ENCODE data around the gene CDKL2.
A peak's percentile ranks its signal among the peaks of the same experiment; 100 is the strongest.
"Not testable (repeated sequence)": the region's sequence is repeated elsewhere in the genome, so short reads cannot be mapped to it uniquely, and the experiment has no call there.

Gene CDKL2

GRCh38 chr4:75630174-75630936 is at the start of gene CDKL2:
Gene CDKL2 (minus strand): TSS chr4:75630528. CDS start chr4:75625988, 4,540 bp downstream.
- DNase-seq: peak; percentile 97

- DNase-seq: no peak
Observed at GRCh38 chr4:75678965-75679364, 48.6 kb upstream of the CDKL2 start.

GRCh38 chr4:75678473-75678872 is 48.1 kb upstream of the CDKL2 start:
- DNase-seq: no peak

- DNase-seq: peak; percentile 47
Observed at GRCh38 chr4:75675004-75675531, 44.7 kb upstream of the CDKL2 start.

- DNase-seq: no peak
Observed at GRCh38 chr4:75673959-75674328, 43.6 kb upstream of the CDKL2 start.

GRCh38 chr4:75673027-75673958 is 43.0 kb upstream of the CDKL2 start, which contains the start of gene G3BP2:
Gene G3BP2 (minus strand): TSS chr4:75673411. CDS start chr4:75662025, 11,386 bp downstream.
- DNase-seq: peak; percentile 99

- DNase-seq: peak; percentile 69
Observed at GRCh38 chr4:75672461-75673026, 42.2 kb upstream of the CDKL2 start.

- DNase-seq: no peak
Observed at GRCh38 chr4:75671802-75672421, 41.6 kb upstream of the CDKL2 start.

- no peak for DNase-seq
Observed at GRCh38 chr4:75668596-75668995, 38.3 kb upstream of the CDKL2 start.

GRCh38 chr4:75667636-75668035 is 37.3 kb upstream of the CDKL2 start:
- DNase-seq: not testable (repeated sequence)

- DNase-seq: no peak
Observed at GRCh38 chr4:75666299-75666698, 36.0 kb upstream of the CDKL2 start.

GRCh38 chr4:75664604-75665003 is 34.3 kb upstream of the CDKL2 start:
- not testable (repeated sequence) for DNase-seq

GRCh38 chr4:75662626-75663025 is 32.3 kb upstream of the CDKL2 start:
- no peak for DNase-seq

GRCh38 chr4:75660491-75660890 is 30.2 kb upstream of the CDKL2 start:
- DNase-seq: no peak

- no peak for DNase-seq
Observed at GRCh38 chr4:75659512-75660031, 29.2 kb upstream of the CDKL2 start.

- no peak for DNase-seq
Observed at GRCh38 chr4:75658876-75659275, 28.5 kb upstream of the CDKL2 start.

GRCh38 chr4:75655562-75655961 is 25.2 kb upstream of the CDKL2 start:
- DNase-seq: no peak

GRCh38 chr4:75654905-75655304 is 24.6 kb upstream of the CDKL2 start:
- DNase-seq: no peak

GRCh38 chr4:75653845-75654503 is 23.6 kb upstream of the CDKL2 start:
- peak; percentile 19 for DNase-seq

- DNase-seq: no peak
Observed at GRCh38 chr4:75644095-75644494, 13.8 kb upstream of the CDKL2 start.

- DNase-seq: no peak
Observed at GRCh38 chr4:75643651-75644050, 13.3 kb upstream of the CDKL2 start.

Data from NCI-H510A treated with DMSO at 0.1 percent for 48 hours (cell line).